ENCODE results near the gene RPL4. TPM values are rescaled to one million over a fixed set of nuclear protein-coding genes. Genes with fewer than 3 reads are reported as not detected.

Gene RPL4
- total RNA-seq, 1 experiment from 2014 or later: 3,988 TPM

DNA sequence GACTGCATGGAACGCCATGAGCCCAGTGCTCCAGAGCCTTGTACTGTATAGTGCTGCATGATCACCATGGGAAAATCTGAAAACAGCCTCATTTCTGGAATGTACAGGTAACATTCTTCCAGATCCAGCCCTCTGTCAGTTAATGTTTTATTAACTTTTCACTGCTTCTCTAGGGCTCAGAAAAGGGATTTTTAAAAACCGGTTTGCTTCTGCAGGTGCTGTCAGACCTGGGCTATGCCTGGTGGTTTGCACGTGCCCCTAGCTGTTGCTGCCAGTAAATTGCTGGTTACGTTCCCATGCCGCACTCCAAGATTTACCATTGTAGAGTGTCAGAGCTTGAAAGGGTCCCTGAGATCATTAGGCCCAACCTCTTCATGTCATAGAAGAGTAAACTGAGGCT, 16.1 kb downstream of the RPL4 start:
- Mint-ChIP-seq H3K27ac (no peak overlapping the region; a peak in 1 of 7 replicates), H3K27me3 (ENCODE audit: low read depth) (no peaks in the 10 kb centered on the region), H3K9me3 (no peaks in the 10 kb centered on the region), H3K4me1 (no peaks in the 10 kb centered on the region), H3K4me3 (no peak overlapping the region), H3K36me3 (ENCODE audit: insufficient read depth in 1 of 3, low read depth in 3 of 3) (peaks cover 22 to 81% (median 68%) of the 10 kb centered on the region in 3 experiments; a peak in 6 of 7 replicates)
- H3K23ac ChIP-seq (ENCODE audit: insufficient read length, low read depth, low read length): no peak overlapping the region
- H2AK5ac ChIP-seq (ENCODE audit: insufficient read length, low read length): no peak overlapping the region
- H3K4ac ChIP-seq (ENCODE audit: low read depth, low read length): no peak overlapping the region
- no peaks in the 10 kb centered on the region for H3K79me1 ChIP-seq (ENCODE audit: insufficient read depth, low read depth, low read length, poor library complexity, severe bottlenecking)
- H2BK20ac ChIP-seq (ENCODE audit: low read depth, low read length, poor library complexity, severe bottlenecking): no peak overlapping the region
- H4K91ac ChIP-seq (ENCODE audit: insufficient read length, low read depth, low read length): no peak overlapping the region
- DNase-seq: no peak
- no peak overlapping the region for H3K27ac ChIP-seq (ENCODE audit: insufficient read length, low read depth, low read length)
- H3T11ph ChIP-seq (ENCODE audit: low read length): no peak overlapping the region
- H3K14ac ChIP-seq (ENCODE audit: insufficient read depth, low read length): no peak overlapping the region
- H2BK15ac ChIP-seq (ENCODE audit: low read depth, low read length): no peak overlapping the region
- WGBS (ENCODE audit: extremely low coverage, insufficient read length, low lambda C conversion rate): no CpG with 5 or more reads among the region's 5 CpGs
- H2BK5ac ChIP-seq (ENCODE audit: insufficient read length, low read length): no peak overlapping the region
- no peaks in the 10 kb centered on the region for H3K79me2 ChIP-seq (ENCODE audit: insufficient read depth, low read length)
- no peak overlapping the region for H2BK12ac ChIP-seq (ENCODE audit: insufficient read length, low read depth, low read length)
- H3K18ac ChIP-seq (ENCODE audit: insufficient read length, low read depth, low read length): no peak overlapping the region
- TF ChIP-seq, protein P1, sequence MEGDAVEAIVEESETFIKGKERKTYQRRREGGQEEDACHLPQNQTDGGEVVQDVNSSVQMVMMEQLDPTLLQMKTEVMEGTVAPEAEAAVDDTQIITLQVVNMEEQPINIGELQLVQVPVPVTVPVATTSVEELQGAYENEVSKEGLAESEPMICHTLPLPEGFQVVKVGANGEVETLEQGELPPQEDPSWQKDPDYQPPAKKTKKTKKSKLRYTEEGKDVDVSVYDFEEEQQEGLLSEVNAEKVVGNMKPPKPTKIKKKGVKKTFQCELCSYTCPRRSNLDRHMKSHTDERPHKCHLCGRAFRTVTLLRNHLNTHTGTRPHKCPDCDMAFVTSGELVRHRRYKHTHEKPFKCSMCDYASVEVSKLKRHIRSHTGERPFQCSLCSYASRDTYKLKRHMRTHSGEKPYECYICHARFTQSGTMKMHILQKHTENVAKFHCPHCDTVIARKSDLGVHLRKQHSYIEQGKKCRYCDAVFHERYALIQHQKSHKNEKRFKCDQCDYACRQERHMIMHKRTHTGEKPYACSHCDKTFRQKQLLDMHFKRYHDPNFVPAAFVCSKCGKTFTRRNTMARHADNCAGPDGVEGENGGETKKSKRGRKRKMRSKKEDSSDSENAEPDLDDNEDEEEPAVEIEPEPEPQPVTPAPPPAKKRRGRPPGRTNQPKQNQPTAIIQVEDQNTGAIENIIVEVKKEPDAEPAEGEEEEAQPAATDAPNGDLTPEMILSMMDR (conservative IDR thresholded peaks at IDR 0.05): no peak
- no peak overlapping the region for H3K9ac ChIP-seq (ENCODE audit: extremely low read depth, insufficient read length, low read length)
- H4K5ac ChIP-seq (ENCODE audit: insufficient read length, low read depth, low read length): no peak overlapping the region
- no peak overlapping the region for H2BK120ac ChIP-seq (ENCODE audit: low read depth, low read length, poor library complexity, severe bottlenecking)
- H3K4me2 ChIP-seq (ENCODE audit: insufficient read depth, insufficient read length, low read length): no peak overlapping the region
- no peaks in the 10 kb centered on the region for H3K27me3 ChIP-seq (ENCODE audit: insufficient read depth, low read length)
- H3K56ac ChIP-seq (ENCODE audit: insufficient read length, low read depth, low read length): no peak overlapping the region
- H4K20me1 ChIP-seq (ENCODE audit: control insufficient read depth, insufficient read depth, insufficient read length): no peaks in the 10 kb centered on the region
- H3K4me1 ChIP-seq (ENCODE audit: insufficient read depth, low read length): no peaks in the 10 kb centered on the region
- no peak overlapping the region for H4K8ac ChIP-seq (replicated peaks; ENCODE audit: insufficient read length, low read depth, low read length)
- no peaks in the 10 kb centered on the region for H3K23me2 ChIP-seq (ENCODE audit: insufficient read length, low read depth, low read length, poor library complexity, severe bottlenecking)
- H2AFZ ChIP-seq (ENCODE audit: low read length): no peak overlapping the region
- H3K9me3 ChIP-seq (ENCODE audit: control insufficient read depth, low read depth, low read length): no peaks in the 10 kb centered on the region

Data from H9 (cell line).